Neutrophil (primary cell): ENCODE data around the gene ITPR1.

Experiments
- H3K27ac ChIP-seq: fragments of 200-600 bp; sonication (generic); 2 replicates; pipeline ENCODE4 v1.5.1; 2016; ENCODE audit warnings: mild to moderate bottlenecking, moderate library complexity
- H3K27me3 ChIP-seq: fragments of 200-600 bp; sonication (generic); 2 replicates; pipeline ENCODE4 v1.6.0; 2016; ENCODE audit warnings: mild to moderate bottlenecking
- H3K36me3 ChIP-seq: fragments of 200-600 bp; sonication (generic); 2 replicates; pipeline ENCODE4 v1.5.1; 2017
- H3K4me1 ChIP-seq, 2 experiments: fragments of 200-600 bp in 1 of 2; sonication (generic) in 1 of 2; 1 replicate in 1 of 2; 2 replicates in 1 of 2; pipeline versions ENCODE4 v1.5.1 to v1.6.1; 2013 to 2016; ENCODE audit warnings: low read depth in 1 of 2, low read length in 1 of 2, mild to moderate bottlenecking in 1 of 2, moderate library complexity in 1 of 2; ENCODE audit not compliant: control insufficient read depth in 1 of 2, insufficient read depth in 1 of 2
- H3K4me3 ChIP-seq, 2 experiments: fragments of 200-600 bp in 1 of 2; sonication (generic) in 1 of 2; 1 replicate in 1 of 2; 2 replicates in 1 of 2; pipeline ENCODE4 v1.5.1; 2013 to 2016; ENCODE audit warnings: low read depth in 1 of 2, low read length in 1 of 2, mild to moderate bottlenecking in 1 of 2, moderate library complexity in 1 of 2
- H3K9me3 ChIP-seq: fragments of 200-600 bp; sonication (generic); 2 replicates; pipeline ENCODE4 v1.5.1; 2016
- CTCF ChIP-seq: fragments of 200-600 bp; sonication (generic); IDR thresholded peaks from 2 replicates; pipeline ENCODE4 v1.5.1; 2016; ENCODE audit warnings: antibody characterized with exemption

The ITPR1 gene

GRCh38 chr3:4816306-4816705, 323.2 kb downstream of the ITPR1 start:
- no peak for TF ChIP-seq CTCF
- no peak overlapping the region for H3K4me3 ChIP-seq
- H3K9me3 ChIP-seq = no peaks in the 10 kb centered on the region
- peaks cover 13 to 14% of the 10 kb centered on the region in 2 experiments for H3K4me1 ChIP-seq
- peaks cover 5% of the 10 kb centered on the region for H3K36me3 ChIP-seq
- no peak overlapping the region for H3K27ac ChIP-seq
- no peaks in the 10 kb centered on the region for H3K27me3 ChIP-seq

- H3K27ac ChIP-seq = no peak overlapping the region
- no peak overlapping the region for H3K4me3 ChIP-seq
- H3K36me3 ChIP-seq = peaks cover 5% of the 10 kb centered on the region
- H3K9me3 ChIP-seq = no peaks in the 10 kb centered on the region
- H3K27me3 ChIP-seq = no peaks in the 10 kb centered on the region
- TF ChIP-seq CTCF = no peak
- peaks cover 13 to 14% of the 10 kb centered on the region in 2 experiments for H3K4me1 ChIP-seq
Measured at GRCh38 chr3:4816718-4817117, 323.6 kb downstream of the ITPR1 start.

- TF ChIP-seq CTCF = no peak
- peaks cover 13 to 14% of the 10 kb centered on the region in 2 experiments for H3K4me1 ChIP-seq
- no peak overlapping the region for H3K27ac ChIP-seq
- H3K27me3 ChIP-seq = no peaks in the 10 kb centered on the region
- H3K4me3 ChIP-seq = no peak overlapping the region
- no peaks in the 10 kb centered on the region for H3K9me3 ChIP-seq
- H3K36me3 ChIP-seq = peaks cover 5% of the 10 kb centered on the region
Measured at GRCh38 chr3:4817128-4817527, 324.0 kb downstream of the ITPR1 start.

- Histone ChIP-seq H3K27ac (no peak overlapping the region), H3K9me3 (no peaks in the 10 kb centered on the region), H3K4me3 (no peak overlapping the region), H3K27me3 (no peaks in the 10 kb centered on the region), H3K36me3 (peaks cover 5% of the 10 kb centered on the region), H3K4me1 (peaks cover 13 to 14% of the 10 kb centered on the region in 2 experiments)
- TF ChIP-seq CTCF = no peak
Measured at GRCh38 chr3:4818164-4818563, 325.0 kb downstream of the ITPR1 start.

- no peak overlapping the region for H3K4me3 ChIP-seq
Measured at GRCh38 chr3:4818986-4819693, 326.0 kb downstream of the ITPR1 start.

More at GRCh38 chr3:4818986-4819693, 326.0 kb downstream of the ITPR1 start:
- no peak for TF ChIP-seq CTCF
- Histone ChIP-seq H3K9me3 (no peaks in the 10 kb centered on the region), H3K36me3 (peaks cover 5% of the 10 kb centered on the region), H3K27me3 (no peaks in the 10 kb centered on the region), H3K27ac (no peak overlapping the region), H3K4me1 (peaks cover 9% of the 10 kb centered on the region in 2 experiments)
